GM21381 (cell line): ENCODE data around the gene TBC1D14.
"Not testable (repeated sequence)": the region's sequence is repeated elsewhere in the genome, so short reads cannot be mapped to it uniquely, and the experiment has no call there.

Source experiments
- ATAC-seq: cut with Tn5 transposase; IDR thresholded peaks from one replicate; pipeline ENCODE4 v1.9.1; 2021; ENCODE audit warnings: mild to moderate bottlenecking, moderate library complexity; ENCODE audit not compliant: unreplicated experiment

TBC1D14 gene

GRCh38 chr4:6969826-6970800, 60.5 kb downstream of the TBC1D14 start:
- ATAC-seq: peak; percentile 66

GRCh38 chr4:6971536-6972374, 62.1 kb downstream of the TBC1D14 start:
- ATAC-seq: no peak

GRCh38 chr4:6972375-6972650, 62.7 kb downstream of the TBC1D14 start:
- no peak for ATAC-seq

GRCh38 chr4:6972911-6973310, 63.3 kb downstream of the TBC1D14 start:
- ATAC-seq: no peak

GRCh38 chr4:6974138-6974848, 64.7 kb downstream of the TBC1D14 start:
- no peak for ATAC-seq

- not testable (repeated sequence) for ATAC-seq
These were observed 68.2 kb downstream of the TBC1D14 start for GRCh38 chr4:6977846-6978245.

- ATAC-seq: no peak
These were observed 74.0 kb downstream of the TBC1D14 start for GRCh38 chr4:6983544-6984142.

- no peak for ATAC-seq
These were observed 75.2 kb downstream of the TBC1D14 start for GRCh38 chr4:6984612-6985425.

- ATAC-seq: peak; percentile 25
These were observed 76.6 kb downstream of the TBC1D14 start for GRCh38 chr4:6986072-6986780.

GRCh38 chr4:6986781-6987587, 77.4 kb downstream of the TBC1D14 start:
- ATAC-seq: peak; percentile 84

- no peak for ATAC-seq
These were observed 77.9 kb downstream of the TBC1D14 start for GRCh38 chr4:6987588-6987961.

- no peak for ATAC-seq
These were observed 78.5 kb downstream of the TBC1D14 start for GRCh38 chr4:6988016-6988715.

- no peak for ATAC-seq
These were observed 79.8 kb downstream of the TBC1D14 start for GRCh38 chr4:6989331-6989923.

GRCh38 chr4:6990661-6991060, 81.0 kb downstream of the TBC1D14 start:
- no peak for ATAC-seq

GRCh38 chr4:6991249-6991648, 81.6 kb downstream of the TBC1D14 start:
- ATAC-seq: no peak

GRCh38 chr4:6991771-6992557, 82.3 kb downstream of the TBC1D14 start:
- ATAC-seq: no peak
